IMR-90 (cell line): Measurements from ENCODE around the gene IMMT. TPM values are rescaled to one million over a fixed set of nuclear protein-coding genes. Genes with fewer than 3 reads are reported as not detected.

Experiments
- ATAC-seq: fragments of 200-7000 bp; cut with Tn5 transposase; 2 replicates; pipeline ENCODE4 v1.9.1; 2020; ENCODE audit warnings: low read depth, mild to moderate bottlenecking, moderate library complexity
- BruUV-seq: library from RNA; stranded (reverse); fragments of 400-500 nt; replicated peaks from 2 replicates; lab custom pipeline; 2021; lab: Mats Ljungman, UMichigan
- CTCF ChIA-PET: fragments of 300-600 bp; formaldehyde crosslinking; extraction: SDS; loops from one replicate; lab custom pipeline; 2021; ENCODE audit warnings: antibody characterized with exemption; lab: Yijun Ruan, JAX
- POLR2A ChIA-PET: fragments of 300-600 bp; sonication (Branson Sonifier 250); formaldehyde crosslinking; loops from one replicate; lab custom pipeline; 2022; ENCODE audit warnings: antibody characterized with exemption; ENCODE audit not compliant: unreplicated experiment; lab: Charles Lee
- DNase-seq: peaks from one replicate; pipeline ENCODE4 v3.0.0; 2013
- H2AFZ ChIP-seq: replicated peaks from 2 replicates; pipeline ENCODE3; 2013; ENCODE audit warnings: low read length, mild to moderate bottlenecking; ENCODE audit not compliant: poor library complexity
- H2AK5ac ChIP-seq: 2 replicates; pipeline ENCODE4 v1.6.1; 2013; ENCODE audit warnings: low read depth, low read length, inconsistent platforms
- H2AK9ac ChIP-seq: replicated peaks from 2 replicates; pipeline ENCODE3; 2013; ENCODE audit warnings: mild to moderate bottlenecking, low read depth, low read length, moderate library complexity; ENCODE audit not compliant: poor library complexity
- H2BK120ac ChIP-seq: 2 replicates; pipeline ENCODE4 v1.6.1; 2013; ENCODE audit warnings: low read depth, low read length, inconsistent platforms
- H2BK15ac ChIP-seq: 3 replicates; pipeline ENCODE4 v1.6.1; 2013; ENCODE audit warnings: low read depth, low read length, inconsistent platforms
- H2BK20ac ChIP-seq: 2 replicates; pipeline ENCODE4 v1.6.1; 2013; ENCODE audit warnings: low read depth, mild to moderate bottlenecking, inconsistent platforms, low read length, moderate library complexity
- H2BK5ac ChIP-seq: 2 replicates; pipeline ENCODE4 v1.6.1; 2013; ENCODE audit warnings: mild to moderate bottlenecking, low read depth, low read length, inconsistent platforms; ENCODE audit not compliant: poor library complexity, severe bottlenecking
- H3K14ac ChIP-seq: replicated peaks from 2 replicates; pipeline ENCODE4 v1.6.1; 2013; ENCODE audit warnings: low read depth, low read length, inconsistent platforms
- H3K18ac ChIP-seq: 2 replicates; pipeline ENCODE4 v1.6.1; 2013; ENCODE audit warnings: low read depth, low read length, control low read depth
- H3K23ac ChIP-seq: 2 replicates; pipeline ENCODE4 v1.6.1; 2013; ENCODE audit warnings: low read depth, low read length, inconsistent platforms
- H3K27ac ChIP-seq: 2 replicates; pipeline ENCODE4 v1.5.1; 2013; ENCODE audit warnings: mild to moderate bottlenecking, control low read depth, low read length; ENCODE audit not compliant: insufficient read depth
- H3K27me3 ChIP-seq: 2 replicates; pipeline ENCODE4 v1.6.1; 2013; ENCODE audit warnings: low read length; ENCODE audit not compliant: control insufficient read depth, insufficient read depth
- H3K36me3 ChIP-seq: 2 replicates; pipeline ENCODE4 v1.6.1; 2013; ENCODE audit warnings: low read length, mixed read lengths; ENCODE audit not compliant: control insufficient read depth, insufficient read depth
- H3K4ac ChIP-seq: 2 replicates; pipeline ENCODE4 v1.6.1; 2013; ENCODE audit warnings: low read depth, low read length, inconsistent platforms
- H3K4me1 ChIP-seq: 2 replicates; pipeline ENCODE4 v1.6.1; 2013; ENCODE audit warnings: low read length, mixed read lengths; ENCODE audit not compliant: control insufficient read depth, insufficient read depth
- H3K4me2 ChIP-seq: 2 replicates; pipeline ENCODE4 v1.6.1; 2013; ENCODE audit warnings: low read depth, mild to moderate bottlenecking, control low read depth, low read length, moderate library complexity
- H3K4me3 ChIP-seq: 2 replicates; pipeline ENCODE4 v1.5.1; 2013; ENCODE audit warnings: low read depth, mild to moderate bottlenecking, control low read depth, low read length, moderate library complexity; ENCODE audit not compliant: insufficient read depth
- H3K56ac ChIP-seq: 2 replicates; pipeline ENCODE4 v1.6.1; 2013; ENCODE audit warnings: low read length, inconsistent platforms; ENCODE audit not compliant: insufficient read depth; ENCODE audit errors: extremely low read depth
- H3K79me1 ChIP-seq, 2 experiments: 2 replicates each; pipeline ENCODE4 v1.6.1; 2013; ENCODE audit warnings: low read length in 2 of 2, inconsistent platforms in 1 of 2, low read depth in 1 of 2
- H3K9ac ChIP-seq: 2 replicates; pipeline ENCODE4 v1.6.1; 2013; ENCODE audit warnings: low read depth, low read length, control low read depth
- H3K9me1 ChIP-seq: 2 replicates; pipeline ENCODE4 v1.6.1; 2013; ENCODE audit warnings: low read length, inconsistent platforms; ENCODE audit not compliant: insufficient read depth
- H3K9me3 ChIP-seq: 2 replicates; pipeline ENCODE4 v1.6.1; 2013; ENCODE audit warnings: low read length; ENCODE audit not compliant: control insufficient read depth, insufficient read depth
- H4K20me1 ChIP-seq: 2 replicates; pipeline ENCODE4 v1.6.1; 2013; ENCODE audit warnings: low read length, inconsistent platforms; ENCODE audit not compliant: insufficient read depth
- H4K5ac ChIP-seq: 2 replicates; pipeline ENCODE4 v1.6.1; 2013; ENCODE audit warnings: mild to moderate bottlenecking, low read depth, low read length, control low read depth
- H4K8ac ChIP-seq, 2 experiments: 2 replicates each; pipeline ENCODE4 v1.6.1; 2013; ENCODE audit warnings: low read depth in 2 of 2, low read length in 2 of 2, control low read depth in 1 of 2, inconsistent platforms in 1 of 2
- H4K91ac ChIP-seq: 2 replicates; pipeline ENCODE4 v1.6.1; 2013; ENCODE audit warnings: low read depth, low read length, inconsistent platforms; ENCODE audit not compliant: insufficient read depth
- CEBPB ChIP-seq: IDR thresholded peaks from 2 replicates; pipeline ENCODE4 v1.6.1; 2012; ENCODE audit warnings: low read depth, low read length, improper control_type of control experiment
- CHD1 ChIP-seq: IDR thresholded peaks from 2 replicates; pipeline ENCODE4 v1.6.1; 2012; ENCODE audit warnings: low read depth, low read length, improper control_type of control experiment
- ELK1 ChIP-seq: fragments of 150-350 bp; IDR thresholded peaks from 2 replicates; pipeline ENCODE4 v1.6.1; 2016; ENCODE audit warnings: low read depth, mild to moderate bottlenecking, low read length, moderate library complexity, borderline replicate concordance
- MAFK ChIP-seq: IDR thresholded peaks from 2 replicates; pipeline ENCODE4 v1.6.1; 2012; ENCODE audit warnings: low read depth, low read length, improper control_type of control experiment
- MXI1 ChIP-seq: IDR thresholded peaks from 2 replicates; pipeline ENCODE4 v1.6.1; 2012; ENCODE audit warnings: low read depth, mild to moderate bottlenecking, low read length, moderate library complexity, borderline replicate concordance
- NFE2L2 ChIP-seq: fragments of 150-350 bp; IDR thresholded peaks from 2 replicates; pipeline ENCODE4 v1.6.1; 2016; ENCODE audit warnings: low read depth, mild to moderate bottlenecking, low read length
- RAD21 ChIP-seq: IDR thresholded peaks from 2 replicates; pipeline ENCODE4 v1.6.1; 2012; ENCODE audit warnings: low read length, improper control_type of control experiment
- USF2 ChIP-seq: fragments of 150-350 bp; IDR thresholded peaks from 2 replicates; pipeline ENCODE4 v1.6.1; 2017; ENCODE audit warnings: mild to moderate bottlenecking, antibody characterized with exemption, low read length, low read depth
- WGBS, 2 experiments: methylation state at CpG; one replicate each; pipeline versions ENCODE4 v1.1.5 to v1.1.7; 2013; ENCODE audit warnings: missing lambda C conversion rate in 2 of 2; ENCODE audit not compliant: insufficient read length in 1 of 2; ENCODE audit errors: extremely low coverage in 2 of 2; 5-methylcytosine and 5-hydroxymethylcytosine counted together
- dilution Hi-C: fragments of 300-500 bp; cut with HindIII; formaldehyde crosslinking; loops from one replicate; pipeline ENCODE4 v1.14.3; 2018; ENCODE audit warnings: low sequenced_read_pairs; ENCODE audit not compliant: unreplicated experiment
- in situ Hi-C: fragments of 300-500 bp; cut with MboI; formaldehyde crosslinking; loops from 3 replicates; pipeline ENCODE4 v1.14.3; 2019; ENCODE audit warnings: low sequenced_read_pairs, inconsistent platforms, mixed read lengths
- intact Hi-C: fragments of 100-400 bp; cut with micrococcal nuclease; formaldehyde crosslinking; loops from 2 replicates; pipeline ENCODE4 v1.10.0; 2022
- polyA plus RNA-seq, 3 experiments: library from polyadenylated mRNA; depleted of rRNA; stranded (reverse); fragments of >200 nt; gene quantifications; 2 replicates each; pipeline ENCODE4 v1.2.3, GENCODE V29; 2012; ENCODE audit warnings: low replicate concordance in 1 of 3
- total RNA-seq: library from RNA; depleted of rRNA; stranded (reverse); fragments of >200 nt; gene quantifications from 2 replicates; pipeline ENCODE4 v1.2.3, GENCODE V29; 2012

IMMT gene
- total and polyA plus RNA-seq, 2 of the 4 experiments (the other 2 are of a cell fraction), result 50.5 to 87.3 TPM

GRCh38 chr2:86136141-86136540 is 59.1 kb downstream of the IMMT start:
- H3K9me1 ChIP-seq, result peaks cover 2% of the 10 kb centered on the region; the same call in 1 of the 2 replicates
- intact Hi-C loops (no loop called here), dilution Hi-C loops (no loop called here), in situ Hi-C loops (no loop called here)
- H3K4ac ChIP-seq, result no peak overlapping the region
- no peak for TF ChIP-seq MXI1
- TF ChIP-seq MAFK, result no peak
- no peak for TF ChIP-seq CHD1
- no peak for TF ChIP-seq CEBPB
- no peak for TF ChIP-seq ELK1
- TF ChIP-seq USF2, result no peak
- TF ChIP-seq NFE2L2, result no peak
- TF ChIP-seq RAD21, result no peak
- no peak overlapping the region for H2BK20ac ChIP-seq
- H4K20me1 ChIP-seq, result no peaks in the 10 kb centered on the region
- H3K14ac ChIP-seq, result no peak overlapping the region
- no peak overlapping the region for H3K27ac ChIP-seq
- BruUV-seq, result no TSS peak
- no peak overlapping the region for H3K9ac ChIP-seq
- CTCF ChIA-PET, result no interaction called here
- no peak overlapping the region for H3K18ac ChIP-seq
- ATAC-seq (no peak), DNase-seq (no peak)
- no peak overlapping the region for H2BK120ac ChIP-seq
- H2AK9ac ChIP-seq, result no peak overlapping the region
- no peaks in the 10 kb centered on the region for H3K27me3 ChIP-seq
- H2BK5ac ChIP-seq, result no peak overlapping the region
- no peak overlapping the region for H2BK15ac ChIP-seq
- H3K56ac ChIP-seq, result no peak overlapping the region
- no peak overlapping the region for H2AK5ac ChIP-seq
- H3K4me1 ChIP-seq, result no peaks in the 10 kb centered on the region
- H4K91ac ChIP-seq, result no peak overlapping the region
- no peak overlapping the region for H2AFZ ChIP-seq
- H3K23ac ChIP-seq, result no peak overlapping the region
- H3K36me3 ChIP-seq, result peaks cover 57% of the 10 kb centered on the region
- H3K4me3 ChIP-seq, result no peak overlapping the region
- H3K9me3 ChIP-seq, result no peaks in the 10 kb centered on the region
- no peak overlapping the region for H4K5ac ChIP-seq
- WGBS, 2 experiments, result no CpG with 5 or more reads among the region's 2 CpGs
- POLR2A ChIA-PET, result no interaction called here
- H3K4me2 ChIP-seq, result no peak overlapping the region
- H4K8ac ChIP-seq, result no peak overlapping the region
- H3K79me1 ChIP-seq, result peaks cover 0 to 4% of the 10 kb centered on the region in 2 experiments; a peak in 2 of 4 replicates
